ENCODE data around the gene KIAA1217. TPM values are rescaled to one million over a fixed set of nuclear protein-coding genes. Genes with fewer than 3 reads are reported as not detected.
A peak's percentile ranks its signal among the peaks of the same experiment; 100 is the strongest.

The KIAA1217 gene
- total RNA-seq, 1 experiment from 2014 or later, result 76.2 TPM

GRCh38 chr10:24469993-24470392 lies 261.1 kb downstream of the KIAA1217 start:
- no peak for DNase-seq (ENCODE audit: low spot score)
- peak overlapping the region; percentile 29 for H3K27ac ChIP-seq (ENCODE audit: low read depth, low read length, poor library complexity, severe bottlenecking)
- ChIA-PET CTCF (no interaction called here), POLR2A (ENCODE audit: low non-redundant PET) (no interaction called here)
- H3K36me3 ChIP-seq (ENCODE audit: insufficient read depth, low read length, poor library complexity, severe bottlenecking), result peaks cover 40% of the 10 kb centered on the region
- peaks cover 36% of the 10 kb centered on the region for H3K4me1 ChIP-seq (ENCODE audit: insufficient read depth, low read length, poor library complexity, severe bottlenecking)
- no peaks in the 10 kb centered on the region for H3K27me3 ChIP-seq (replicated peaks; ENCODE audit: insufficient read depth, low read depth, low read length, poor library complexity)
- H3K4me3 ChIP-seq (ENCODE audit: low read depth, low read length, poor library complexity, severe bottlenecking), result no peak overlapping the region
- TF ChIP-seq CTCF (conservative IDR thresholded peaks at IDR 0.05; ENCODE audit: low read depth, low read length) (no peak), EZH2 (IDR thresholded peaks at IDR 0.05; ENCODE audit: borderline replicate concordance, low read depth, low read length, poor library complexity, severe bottlenecking) (no peak)
- no TSS peak for BruUV-seq (replicated peaks)
- intact Hi-C loops (cut with micrococcal nuclease; ENCODE audit: unreplicated experiment), result loop anchor here (5.0 kb wide), 1 partner anchor 32 kb away; no protein-coding TSS in a partner anchor
- H3K9me3 ChIP-seq (ENCODE audit: low read depth, low read length, poor library complexity, severe bottlenecking), result no peaks in the 10 kb centered on the region

GRCh38 chr10:24475598-24475997 lies 266.7 kb downstream of the KIAA1217 start:
- Histone ChIP-seq H3K27me3 (replicated peaks; ENCODE audit: insufficient read depth, low read depth, low read length, poor library complexity) (no peaks in the 10 kb centered on the region), H3K4me1 (ENCODE audit: insufficient read depth, low read length, poor library complexity, severe bottlenecking) (peaks cover 8% of the 10 kb centered on the region), H3K4me3 (ENCODE audit: low read depth, low read length, poor library complexity, severe bottlenecking) (no peak overlapping the region), H3K27ac (ENCODE audit: low read depth, low read length, poor library complexity, severe bottlenecking) (no peak overlapping the region), H3K36me3 (ENCODE audit: insufficient read depth, low read length, poor library complexity, severe bottlenecking) (peaks cover 73% of the 10 kb centered on the region), H3K9me3 (ENCODE audit: low read depth, low read length, poor library complexity, severe bottlenecking) (peaks cover 19% of the 10 kb centered on the region)
- intact Hi-C loops (cut with micrococcal nuclease; ENCODE audit: unreplicated experiment), result no loop called here
- TF ChIP-seq EZH2 (IDR thresholded peaks at IDR 0.05; ENCODE audit: borderline replicate concordance, low read depth, low read length, poor library complexity, severe bottlenecking) (no peak), CTCF (conservative IDR thresholded peaks at IDR 0.05; ENCODE audit: low read depth, low read length) (no peak)
- CTCF ChIA-PET, result no interaction called here
- BruUV-seq (replicated peaks), result no TSS peak
- POLR2A ChIA-PET (ENCODE audit: low non-redundant PET), result no interaction called here
- DNase-seq (ENCODE audit: low spot score), result no peak

- H3K9me3 ChIP-seq (ENCODE audit: low read depth, low read length, poor library complexity, severe bottlenecking), result peaks cover 19% of the 10 kb centered on the region
- TF ChIP-seq EZH2 (IDR thresholded peaks at IDR 0.05; ENCODE audit: borderline replicate concordance, low read depth, low read length, poor library complexity, severe bottlenecking) (no peak), CTCF (conservative IDR thresholded peaks at IDR 0.05; ENCODE audit: low read depth, low read length) (no peak)
- no peak for DNase-seq (ENCODE audit: low spot score)
- no TSS peak for BruUV-seq (replicated peaks)
- peaks cover 17% of the 10 kb centered on the region for H3K4me1 ChIP-seq (ENCODE audit: insufficient read depth, low read length, poor library complexity, severe bottlenecking)
- H3K4me3 ChIP-seq (ENCODE audit: low read depth, low read length, poor library complexity, severe bottlenecking), result no peak overlapping the region
- intact Hi-C loops (cut with micrococcal nuclease; ENCODE audit: unreplicated experiment), result no loop called here
- no peaks in the 10 kb centered on the region for H3K27me3 ChIP-seq (replicated peaks; ENCODE audit: insufficient read depth, low read depth, low read length, poor library complexity)
- POLR2A ChIA-PET (ENCODE audit: low non-redundant PET), result no interaction called here
- CTCF ChIA-PET, result no interaction called here
- no peak overlapping the region for H3K27ac ChIP-seq (ENCODE audit: low read depth, low read length, poor library complexity, severe bottlenecking)
- peaks cover 62% of the 10 kb centered on the region for H3K36me3 ChIP-seq (ENCODE audit: insufficient read depth, low read length, poor library complexity, severe bottlenecking)
Observed at GRCh38 chr10:24476913-24477701, 268.2 kb downstream of the KIAA1217 start.
